EL (cell line): ENCODE results near the gene CRTAC1.

Source experiments
- DNase-seq: peaks from one replicate; pipeline ENCODE4 v3.0.0-alpha.2; 2016

CRTAC1 gene

DNA sequence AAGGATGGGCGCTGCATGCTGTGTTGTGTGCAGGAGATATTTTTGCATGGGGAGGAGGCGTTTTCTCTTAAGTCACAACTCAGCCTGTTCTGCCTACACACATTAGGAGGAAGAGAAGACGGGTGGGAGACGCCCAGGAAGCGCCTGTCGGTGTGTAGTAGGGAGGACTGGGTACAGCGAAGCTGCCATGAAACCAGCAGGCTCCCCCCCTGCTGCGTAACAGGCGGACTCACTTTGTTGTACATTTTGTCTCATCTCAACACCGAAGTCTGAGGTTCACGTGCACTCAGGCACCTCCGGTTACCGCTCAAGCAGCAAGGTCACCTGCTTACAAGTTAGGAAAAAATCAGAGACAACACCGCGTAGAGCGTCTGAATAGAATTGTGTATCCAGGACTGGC lies 56.3 kb downstream of the CRTAC1 start:
- no peak for DNase-seq

- no peak for DNase-seq
These were observed 60.8 kb downstream of the CRTAC1 start for GRCh38 chr10:97969538-97970079.

GRCh38 chr10:97964748-97965147 lies 65.7 kb downstream of the CRTAC1 start:
- DNase-seq, result no peak

DNA sequence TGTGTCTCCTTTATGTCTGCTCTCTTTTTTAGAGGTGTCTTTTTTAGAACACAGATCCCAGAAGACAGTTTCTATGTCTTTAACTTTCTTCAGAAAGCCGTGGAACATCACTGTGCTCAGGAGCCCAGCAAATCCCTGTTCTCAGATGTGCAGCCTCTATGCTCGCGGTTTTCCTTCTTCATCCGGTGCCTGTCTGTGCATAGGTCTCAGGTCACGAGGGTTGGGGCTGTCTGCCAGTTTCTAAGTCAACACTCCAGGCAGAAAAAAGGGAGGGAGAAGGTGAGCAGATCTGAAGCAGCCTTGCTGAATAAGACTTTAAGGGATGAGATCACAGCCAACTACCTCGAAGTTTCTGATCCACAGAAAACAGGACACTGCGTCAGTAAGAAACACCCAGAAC lies 68.5 kb downstream of the CRTAC1 start:
- DNase-seq, result no peak

DNA sequence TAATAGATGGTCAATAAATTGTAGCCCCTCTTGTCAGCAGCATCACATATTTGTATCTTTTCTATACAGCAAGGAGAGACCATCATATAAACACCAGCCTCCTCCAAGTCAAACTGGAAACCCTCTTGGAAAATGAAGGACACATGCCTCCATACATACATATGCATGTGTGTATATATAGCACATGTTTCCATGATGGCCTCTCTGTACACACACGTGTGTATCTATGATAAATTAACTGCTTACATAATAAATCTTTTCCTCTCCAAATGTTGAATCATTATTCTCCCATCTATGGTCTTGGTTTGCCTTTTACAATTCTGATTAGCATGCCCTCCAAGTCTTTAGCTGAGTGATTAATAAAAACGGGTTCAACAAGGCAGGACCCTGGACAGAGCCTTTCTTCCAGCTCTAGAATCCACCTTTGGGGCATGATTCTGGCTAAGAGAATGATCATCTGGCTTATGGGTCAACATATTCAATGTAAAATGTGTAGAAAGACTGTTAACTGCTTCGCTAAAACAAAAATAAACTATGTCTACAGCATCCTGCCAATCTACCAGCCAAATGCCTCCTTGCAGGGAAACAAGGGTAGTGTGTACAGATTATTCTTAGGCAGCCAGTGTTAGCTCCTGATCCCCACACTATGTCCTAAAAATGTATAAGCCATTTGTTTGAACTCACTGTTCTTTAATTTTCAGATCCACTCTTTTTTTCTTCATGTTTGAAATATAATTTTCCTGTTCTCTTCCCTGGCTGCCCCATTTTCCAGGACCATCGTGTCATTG lies 70.0 kb downstream of the CRTAC1 start:
- DNase-seq, result no peak

DNA sequence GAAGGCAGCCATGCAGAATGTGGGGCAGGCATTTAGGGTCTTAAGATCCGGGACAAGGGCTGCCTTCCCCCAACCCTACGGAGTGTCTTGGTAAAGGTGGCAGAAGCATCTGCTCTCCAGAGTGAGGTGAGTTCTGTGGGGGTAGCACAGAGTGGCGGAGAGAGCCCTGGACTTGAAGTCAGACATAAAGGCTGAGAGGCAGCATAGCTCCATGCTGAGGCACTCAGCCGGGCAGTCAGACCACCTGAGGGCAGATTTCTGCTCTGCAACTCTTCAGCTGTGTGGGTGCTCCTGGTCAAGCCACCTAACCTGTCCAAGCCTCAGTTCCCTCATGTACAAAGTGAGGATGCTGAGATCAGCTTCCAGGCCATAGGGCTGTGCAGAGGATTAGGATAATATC lies 81.0 kb downstream of the CRTAC1 start:
- DNase-seq, result no peak

- DNase-seq, result no peak
These were observed 81.6 kb downstream of the CRTAC1 start for GRCh38 chr10:97948822-97949221.

DNA sequence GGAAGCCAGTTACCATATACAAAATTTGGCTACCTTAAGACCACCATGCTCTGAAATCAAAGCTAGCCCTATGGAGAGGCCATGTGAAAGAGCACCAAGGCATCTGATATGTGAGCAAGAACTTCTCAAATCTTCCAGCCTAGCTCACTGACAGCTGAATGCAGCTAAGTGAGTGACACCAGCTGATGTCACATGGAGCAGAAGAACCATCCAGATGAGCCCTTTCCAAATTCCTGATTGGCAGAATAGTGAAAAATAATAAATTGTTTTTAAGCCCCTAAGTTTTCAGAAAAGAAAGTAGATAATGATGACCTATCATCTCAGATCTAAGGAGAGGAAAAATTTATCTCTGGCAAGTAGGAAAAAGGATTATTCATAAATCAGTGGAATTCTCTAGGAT lies 85.6 kb downstream of the CRTAC1 start:
- DNase-seq, result no peak

GRCh38 chr10:97943294-97943693 lies 87.1 kb downstream of the CRTAC1 start:
- DNase-seq, result no peak

DNA sequence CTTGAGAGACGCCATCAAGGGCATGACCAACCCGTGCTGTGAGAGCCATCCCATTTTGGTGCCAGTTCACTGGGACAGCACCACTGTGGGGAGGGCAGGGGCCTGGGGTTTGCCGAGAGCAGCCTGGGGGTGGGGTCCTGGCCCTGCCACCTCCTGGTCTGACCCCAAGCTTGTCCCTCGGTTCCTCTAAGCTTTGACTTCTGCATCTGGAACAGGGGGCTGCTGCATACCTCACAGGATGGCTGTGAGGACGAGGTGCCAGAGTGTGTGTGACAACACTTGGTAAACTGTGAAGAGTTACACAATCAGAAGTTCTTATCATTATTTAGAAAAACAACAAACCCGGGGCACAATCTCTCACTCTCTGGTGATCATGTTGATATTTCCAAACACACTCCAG lies 89.9 kb downstream of the CRTAC1 start:
- DNase-seq, result no peak

- no peak for DNase-seq
These were observed 90.9 kb downstream of the CRTAC1 start for GRCh38 chr10:97939446-97939990.

DNA sequence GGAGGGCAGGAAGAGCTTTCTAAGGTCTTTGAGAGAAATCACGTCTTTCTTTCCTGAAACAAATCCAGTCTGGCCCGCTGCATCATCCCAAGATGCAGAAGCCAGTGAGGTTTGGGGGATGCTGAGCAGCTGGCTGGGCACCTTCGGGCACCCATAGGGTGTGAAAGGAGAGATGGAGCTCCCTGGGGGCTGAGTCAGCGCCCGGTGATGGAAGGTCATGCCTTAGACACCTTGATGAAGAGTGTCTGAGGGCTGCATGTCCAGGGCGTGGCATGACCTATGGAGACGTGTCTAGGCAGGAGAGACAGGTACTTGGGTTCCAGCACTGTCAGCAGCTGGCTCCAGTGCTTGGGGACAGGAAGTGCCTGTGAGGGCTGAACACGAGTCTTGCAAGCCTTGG lies 92.5 kb downstream of the CRTAC1 start:
- DNase-seq, result no peak

DNA sequence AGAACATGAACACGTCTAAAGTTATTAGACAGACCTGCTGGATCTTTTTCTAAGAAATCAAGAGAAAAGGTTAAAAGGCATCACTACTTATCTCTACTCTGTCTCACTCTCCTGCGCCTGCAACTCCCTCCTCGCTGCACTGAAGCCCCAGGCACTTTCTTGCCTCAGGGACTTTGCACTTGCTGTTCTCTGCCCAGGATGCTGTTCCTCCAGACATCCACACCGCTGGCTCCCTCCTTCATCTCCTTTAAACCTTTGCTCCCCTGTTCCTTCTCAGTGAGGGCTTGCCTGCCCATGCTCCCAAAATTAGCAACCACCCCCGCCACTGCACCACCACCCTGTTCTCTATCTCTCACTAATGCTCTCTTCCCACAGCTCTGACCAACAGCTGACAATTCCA lies 93.4 kb downstream of the CRTAC1 start:
- DNase-seq, result no peak

GRCh38 chr10:97936126-97936525 lies 94.3 kb downstream of the CRTAC1 start:
- no peak for DNase-seq

DNA sequence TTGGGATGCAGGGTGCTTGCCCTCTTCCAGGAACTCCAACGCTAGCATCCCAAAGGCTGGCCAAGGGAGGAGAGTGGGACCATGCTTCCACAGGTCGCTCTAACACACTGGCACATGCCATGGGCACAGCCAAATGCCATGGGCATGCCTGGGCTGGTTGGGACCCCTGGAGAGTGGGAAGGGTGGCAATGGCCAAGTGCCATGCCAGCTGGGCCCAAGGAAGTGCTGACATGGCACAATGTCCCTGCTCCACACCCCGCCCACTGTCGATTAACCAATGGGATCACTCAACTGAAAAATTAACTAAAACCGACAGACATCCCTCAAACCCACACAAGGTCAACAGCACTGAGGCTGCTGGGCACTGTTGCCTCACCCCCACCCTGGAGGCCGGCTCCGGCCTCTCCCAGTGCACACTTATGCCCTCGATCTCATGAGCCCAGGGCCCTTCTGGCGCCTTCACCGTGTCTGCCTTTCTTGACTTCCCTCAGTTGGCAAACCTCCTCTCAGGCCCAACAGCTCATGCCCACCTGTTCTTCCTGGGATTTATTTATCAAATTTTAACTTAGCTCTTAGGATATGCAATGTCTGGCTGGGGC lies 97.4 kb downstream of the CRTAC1 start:
- DNase-seq, result no peak

DNA sequence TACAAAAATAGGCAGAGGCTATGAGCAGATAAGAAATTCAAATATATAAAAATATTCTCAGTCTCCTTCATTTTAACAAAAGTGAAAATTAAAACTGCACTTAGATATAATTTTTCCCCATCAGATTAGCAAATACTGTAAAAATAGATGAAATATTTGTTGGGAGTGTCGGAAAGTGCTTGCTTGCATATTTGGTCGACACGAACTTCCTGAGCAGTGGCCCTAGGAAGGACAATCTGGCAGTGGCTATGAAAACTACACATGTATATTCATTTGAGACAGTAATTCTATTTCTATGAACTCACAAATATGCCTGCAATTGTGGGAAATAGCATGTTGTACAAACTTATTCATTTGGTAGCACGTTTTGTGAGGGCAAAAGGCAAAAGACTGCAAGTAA lies 99.4 kb downstream of the CRTAC1 start:
- no peak for DNase-seq

DNA sequence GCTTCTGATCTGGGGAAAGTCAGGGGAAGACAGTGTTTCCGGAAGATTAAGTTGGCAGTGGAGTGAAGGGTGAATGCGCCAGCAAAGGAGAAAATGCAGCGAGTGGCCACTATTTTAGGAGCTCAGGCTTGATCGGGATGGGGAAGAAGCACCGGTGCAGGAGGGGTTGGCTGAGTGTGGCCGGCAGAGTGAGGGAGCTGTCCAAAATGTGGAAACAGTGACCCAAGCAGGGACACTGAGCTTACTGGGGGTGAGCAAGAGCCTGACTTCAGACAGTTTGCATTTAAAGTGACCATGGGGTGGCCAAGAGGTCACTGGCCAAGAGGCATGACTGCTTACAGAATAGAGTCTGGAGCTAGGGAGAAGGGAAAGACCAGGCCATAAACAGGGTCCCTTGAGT lies 101.5 kb downstream of the CRTAC1 start:
- no peak for DNase-seq

DNA sequence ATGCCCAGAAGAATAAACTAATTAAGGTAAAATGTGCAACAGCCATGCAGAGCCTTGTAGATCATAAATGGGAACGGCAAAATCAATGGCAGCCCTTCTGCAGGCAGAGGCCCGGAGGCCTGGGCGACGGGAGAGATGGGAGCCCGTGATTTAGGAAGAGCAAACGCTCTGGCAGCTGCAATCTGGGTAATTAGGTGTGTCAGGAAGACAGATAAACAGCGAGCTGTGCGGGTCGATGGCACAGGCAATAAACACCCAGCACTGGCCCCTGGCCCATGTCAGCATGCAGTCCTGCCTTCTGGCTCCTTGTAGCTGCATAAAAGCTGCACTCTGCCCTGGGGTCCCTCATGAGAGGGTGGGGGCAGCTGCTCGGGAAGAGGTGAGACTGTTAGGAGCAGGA lies 102.8 kb downstream of the CRTAC1 start:
- DNase-seq, result no peak

DNA sequence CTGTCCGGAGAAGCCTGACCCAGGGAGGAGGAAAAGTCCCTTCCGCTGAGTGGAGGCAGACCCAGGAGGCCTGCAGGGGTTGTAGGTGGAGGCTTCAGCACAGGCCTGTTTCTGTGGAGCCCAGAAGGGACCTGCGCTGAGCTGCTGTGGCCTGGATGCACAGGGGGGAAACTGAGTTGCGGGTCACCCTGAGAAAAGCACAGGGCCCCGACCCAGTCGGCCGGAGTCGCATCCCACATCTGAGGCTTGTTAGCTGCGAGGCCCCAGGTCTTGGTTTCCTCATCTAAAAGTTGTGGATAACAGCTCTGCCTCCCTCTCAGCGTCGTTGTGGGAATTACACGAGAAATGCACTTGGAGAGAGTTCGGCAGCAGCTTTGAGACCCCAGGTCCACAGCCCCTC lies 104.4 kb downstream of the CRTAC1 start:
- DNase-seq, result no peak

GRCh38 chr10:97925308-97925938 lies 105.0 kb downstream of the CRTAC1 start:
- DNase-seq, result no peak

DNA sequence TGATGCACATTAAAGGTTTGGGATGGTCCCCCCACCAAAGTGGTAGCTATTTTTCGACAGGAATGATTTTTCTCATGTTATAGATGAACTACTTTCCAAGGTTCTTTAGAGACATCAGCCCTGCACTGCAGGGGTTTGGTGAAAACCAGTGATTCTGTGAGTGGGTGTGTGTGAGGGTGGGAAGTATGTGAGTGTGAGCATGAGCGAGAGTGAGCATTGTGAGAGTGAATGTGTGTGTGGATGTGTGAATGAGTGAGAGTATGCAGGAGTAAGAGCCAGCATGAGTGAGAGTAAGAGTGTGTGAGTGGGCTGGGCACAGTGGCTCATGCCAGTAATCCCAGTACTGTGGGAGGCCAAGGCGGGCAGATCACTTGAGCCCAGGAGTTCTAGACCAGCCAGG lies 105.7 kb downstream of the CRTAC1 start:
- DNase-seq, result no peak

DNA sequence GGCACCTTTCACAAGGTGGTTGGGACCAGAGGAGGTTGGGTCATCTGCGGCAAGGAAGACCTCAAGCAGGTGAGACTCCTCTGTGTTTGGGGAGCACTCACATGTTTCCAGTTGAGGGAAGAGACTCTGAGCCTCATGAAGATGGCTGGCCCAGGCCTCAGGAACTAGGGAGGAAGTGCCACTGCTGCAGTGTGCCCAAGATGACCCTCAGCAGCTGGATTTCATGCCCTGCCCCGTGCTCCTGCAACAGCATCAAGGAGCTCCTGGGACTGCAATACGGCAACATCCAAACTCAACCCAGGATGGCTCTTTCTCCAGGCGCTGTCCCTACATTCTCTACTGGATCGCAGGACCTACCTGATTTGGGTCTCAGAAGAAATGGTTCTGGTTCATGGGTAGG lies 106.9 kb downstream of the CRTAC1 start:
- DNase-seq, result no peak

- DNase-seq, result no peak
These were observed 107.4 kb downstream of the CRTAC1 start for GRCh38 chr10:97923057-97923456.
